Esophagus muscularis mucosa (tissue), 4 donors: Measurements from ENCODE around the gene ANTKMT. TPM values are rescaled to one million over a fixed set of nuclear protein-coding genes. Genes with fewer than 3 reads are reported as not detected.

ENCODE experiments used
- DNase-seq: peaks from one replicate; pipeline ENCODE4 v3.0.0-alpha.2; 2017; ENCODE audit errors: extremely low spot score
- H3K27ac ChIP-seq, 4 donors: fragments of 200-600 bp; sonication (generic); replicated peaks in 1 of 4; 1 replicate in 3 of 4; 2 replicates in 1 of 4; pipeline ENCODE4 v1.5.1; 2016 to 2019; ENCODE audit warnings: mild to moderate bottlenecking in 1 of 4
- H3K27me3 ChIP-seq, 4 donors: fragments of 200-600 bp; sonication (generic); one replicate each; pipeline versions ENCODE4 v1.5.1 to v1.6.0; 2016 to 2019
- H3K36me3 ChIP-seq, 4 donors: fragments of 200-600 bp; sonication (generic); one replicate each; pipeline ENCODE4 v1.5.1; 2016 to 2019
- H3K4me1 ChIP-seq, 4 donors: fragments of 200-600 bp; sonication (generic); one replicate each; pipeline ENCODE4 v1.5.1; 2016 to 2019
- H3K4me3 ChIP-seq, 4 donors: fragments of 200-600 bp; sonication (generic); 1 replicate in 2 of 4; 2 replicates in 2 of 4; pipeline ENCODE4 v1.5.1; 2016 to 2019; ENCODE audit warnings: mild to moderate bottlenecking in 4 of 4, moderate library complexity in 1 of 4
- H3K9me3 ChIP-seq, 4 donors: fragments of 200-600 bp; sonication (generic); 1 replicate in 3 of 4; 2 replicates in 1 of 4; pipeline ENCODE4 v1.5.1; 2016 to 2019
- EP300 ChIP-seq: sonication (generic); formaldehyde crosslinking; IDR thresholded peaks from one replicate; pipeline ENCODE4 v1.6.1; 2017; ENCODE audit warnings: antibody characterized with exemption
- POLR2A ChIP-seq: fragments of 450-650 bp; IDR thresholded peaks from one replicate; pipeline ENCODE4 v1.6.1; 2017; ENCODE audit warnings: antibody characterized with exemption, moderate library complexity, mild to moderate bottlenecking, low read depth
- POLR2AphosphoS5 ChIP-seq, 2 donors: sonication (generic); formaldehyde crosslinking; IDR thresholded peaks; one replicate each; pipeline ENCODE4 v1.6.1; 2017; ENCODE audit warnings: antibody characterized with exemption in 2 of 2
- WGBS: methylation state at CpG from one replicate; pipeline ENCODE4 v1.1.5; 2018; 5-methylcytosine and 5-hydroxymethylcytosine counted together
- intact Hi-C: fragments of 100-400 bp; cut with DNase I; formaldehyde crosslinking; loops from one replicate; pipeline ENCODE4 v1.15.1; 2023
- total RNA-seq, 4 donors: library from RNA; depleted of rRNA; stranded (reverse); fragments of >200 nt; gene quantifications; one replicate each; pipeline versions ENCODE4 v1.1.0 to v1.2.1, GENCODE V29; 2016
- TF ChIP-seq, protein P1 (sequence below), 3 experiments: fragments of 200-600 bp in 2 of 3; fragments of 450-650 bp in 1 of 3; sonication (generic) in 2 of 3; IDR thresholded peaks; one replicate each; pipeline ENCODE4 v1.5.1; 2017 to 2019; ENCODE audit warnings: antibody characterized with exemption in 3 of 3, mild to moderate bottlenecking in 2 of 3, moderate library complexity in 1 of 3

Gene ANTKMT
- total RNA-seq, 4 donors from 2014 or later, result 26.5 to 48.6 (median 40.3) TPM

DNA sequence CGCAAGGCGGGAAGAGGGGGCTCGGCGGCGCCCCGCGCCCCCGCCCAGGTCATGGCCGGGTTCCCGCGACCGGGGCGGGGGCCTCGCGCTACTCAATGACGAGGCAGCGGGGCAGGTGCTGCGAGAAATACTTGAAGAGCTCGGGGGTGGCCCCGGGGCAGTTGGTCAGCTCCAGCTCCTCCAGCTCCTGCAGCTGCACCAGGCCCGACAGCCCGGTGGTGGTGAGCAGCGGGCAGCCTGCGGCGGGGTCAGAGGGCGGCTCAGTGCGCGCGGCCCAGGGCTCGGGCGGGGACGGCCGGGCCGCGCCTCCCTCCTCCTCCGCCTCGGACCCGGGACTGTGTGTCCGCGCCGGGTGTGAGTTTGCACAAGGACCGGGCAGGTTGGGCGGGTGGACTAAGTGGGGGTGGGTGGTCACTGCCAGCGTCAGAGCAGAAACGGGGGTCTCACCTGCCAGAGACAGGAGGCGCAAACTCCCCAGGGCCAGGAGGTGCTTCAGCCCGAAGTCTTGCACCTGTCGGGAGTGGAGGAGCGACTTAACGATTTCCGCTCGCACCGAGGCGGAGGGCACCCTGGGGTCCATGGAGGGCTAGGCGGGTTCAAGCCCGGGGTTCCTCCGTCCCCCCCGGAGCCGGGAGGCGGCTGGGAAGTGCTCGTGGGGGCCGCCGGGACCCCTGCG, 26.6 kb upstream of the ANTKMT start:
- peaks cover 9 to 72% (median 39%) of the 10 kb centered on the region in 4 donors for H3K27me3 ChIP-seq
- H3K9me3 ChIP-seq, result no peaks in the 10 kb centered on the region
- no peaks in the 10 kb centered on the region for H3K36me3 ChIP-seq
- no peak for TF ChIP-seq EP300
- TF ChIP-seq POLR2A, result no peak
- no peak for TF ChIP-seq POLR2AphosphoS5 (IDR thresholded peaks at IDR 0.05)
- TF ChIP-seq, protein P1, sequence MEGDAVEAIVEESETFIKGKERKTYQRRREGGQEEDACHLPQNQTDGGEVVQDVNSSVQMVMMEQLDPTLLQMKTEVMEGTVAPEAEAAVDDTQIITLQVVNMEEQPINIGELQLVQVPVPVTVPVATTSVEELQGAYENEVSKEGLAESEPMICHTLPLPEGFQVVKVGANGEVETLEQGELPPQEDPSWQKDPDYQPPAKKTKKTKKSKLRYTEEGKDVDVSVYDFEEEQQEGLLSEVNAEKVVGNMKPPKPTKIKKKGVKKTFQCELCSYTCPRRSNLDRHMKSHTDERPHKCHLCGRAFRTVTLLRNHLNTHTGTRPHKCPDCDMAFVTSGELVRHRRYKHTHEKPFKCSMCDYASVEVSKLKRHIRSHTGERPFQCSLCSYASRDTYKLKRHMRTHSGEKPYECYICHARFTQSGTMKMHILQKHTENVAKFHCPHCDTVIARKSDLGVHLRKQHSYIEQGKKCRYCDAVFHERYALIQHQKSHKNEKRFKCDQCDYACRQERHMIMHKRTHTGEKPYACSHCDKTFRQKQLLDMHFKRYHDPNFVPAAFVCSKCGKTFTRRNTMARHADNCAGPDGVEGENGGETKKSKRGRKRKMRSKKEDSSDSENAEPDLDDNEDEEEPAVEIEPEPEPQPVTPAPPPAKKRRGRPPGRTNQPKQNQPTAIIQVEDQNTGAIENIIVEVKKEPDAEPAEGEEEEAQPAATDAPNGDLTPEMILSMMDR (IDR thresholded peaks at IDR 0.05), result no peak
- no peak overlapping the region for H3K27ac ChIP-seq
- DNase-seq, result no peak
- H3K4me3 ChIP-seq, result peak overlapping the region in 1 of 4 donors; percentile 45
- intact Hi-C loops, result no loop called here
- WGBS, result 4% methylated on average over 19 of the region's 64 CpGs
- H3K4me1 ChIP-seq, result peaks cover 22 to 46% (median 37%) of the 10 kb centered on the region in 4 donors

DNA sequence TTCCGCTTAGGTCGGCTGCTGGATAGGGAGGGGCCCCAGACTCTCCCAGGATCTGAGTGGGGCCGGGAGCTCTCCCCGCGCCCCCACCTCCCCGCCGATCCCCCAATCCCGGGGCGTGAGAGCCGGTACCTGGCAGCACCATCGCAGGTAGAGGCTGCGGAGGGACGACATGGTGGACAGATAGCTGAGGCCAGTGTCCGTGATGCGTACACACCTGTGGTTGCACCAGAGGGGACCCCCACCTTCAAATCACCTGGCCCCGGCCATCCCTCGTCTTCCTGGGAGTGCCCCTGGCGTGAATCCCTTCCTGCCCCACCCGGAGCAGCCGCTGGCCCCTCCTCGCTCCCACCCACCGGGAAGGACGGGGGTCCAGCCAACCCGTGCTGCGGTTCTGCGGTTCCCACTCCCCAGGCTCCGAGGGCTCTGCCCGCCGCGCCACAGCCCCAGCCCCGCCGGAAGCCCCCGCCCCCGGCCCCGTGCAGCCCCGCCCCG, 26.0 kb upstream of the ANTKMT start:
- H3K4me3 ChIP-seq, result peak overlapping the region in 1 of 4 donors; percentile 45
- peaks cover 17 to 40% (median 31%) of the 10 kb centered on the region in 4 donors for H3K4me1 ChIP-seq
- no peak overlapping the region for H3K27ac ChIP-seq
- H3K9me3 ChIP-seq, result no peaks in the 10 kb centered on the region
- H3K27me3 ChIP-seq, result peaks cover 9 to 78% (median 40%) of the 10 kb centered on the region in 4 donors
- DNase-seq, result no peak
- TF ChIP-seq, protein P1 (IDR thresholded peaks at IDR 0.05), result no peak
- TF ChIP-seq POLR2AphosphoS5 (IDR thresholded peaks at IDR 0.05) (no peak), POLR2A (no peak), EP300 (no peak)
- H3K36me3 ChIP-seq, result no peaks in the 10 kb centered on the region
- intact Hi-C loops, result no loop called here
- 7% methylated on average over 2 of the region's 37 CpGs for WGBS

DNA sequence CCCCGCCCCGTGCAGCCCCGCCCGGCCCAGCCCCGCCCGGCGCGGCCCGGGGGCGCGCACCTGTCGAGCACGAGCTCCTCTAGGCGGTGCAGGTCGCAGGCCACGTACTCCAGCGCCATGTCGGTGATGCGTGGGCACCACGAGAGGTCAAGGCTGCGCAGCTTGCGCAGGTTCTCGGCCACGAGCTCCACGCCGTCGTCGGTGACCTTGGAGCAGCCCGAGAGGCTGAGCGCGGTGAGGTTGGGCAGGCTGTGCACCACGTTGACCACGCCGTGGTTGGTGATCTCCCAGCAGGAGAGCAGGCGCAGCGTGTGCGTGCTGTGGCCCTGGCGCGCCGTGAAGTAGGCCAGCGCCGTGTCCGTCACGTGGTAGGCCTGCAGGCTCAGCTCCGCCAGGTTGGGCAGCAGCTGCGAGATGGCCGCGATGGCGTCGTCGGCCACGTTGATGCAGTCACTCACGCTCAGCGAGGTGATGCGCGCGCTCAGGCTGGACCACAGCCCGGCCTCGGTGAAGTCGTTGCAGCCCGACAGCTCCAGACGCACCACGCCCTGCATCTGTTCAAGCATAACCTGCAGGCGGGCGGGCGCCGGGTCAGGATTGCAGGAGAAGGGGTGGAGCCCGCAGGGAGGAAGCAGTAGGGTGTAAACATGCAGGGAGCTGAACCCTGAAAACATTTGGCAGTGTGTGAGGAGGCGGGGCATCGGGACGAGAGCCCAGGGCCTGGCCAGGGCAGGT, 25.4 kb upstream of the ANTKMT start:
- Histone ChIP-seq H3K9me3 (no peaks in the 10 kb centered on the region), H3K4me3 (peak overlapping the region; percentile 1 to 45 (median 20)), H3K36me3 (no peaks in the 10 kb centered on the region), H3K27ac (no peak overlapping the region), H3K27me3 (peaks cover 9 to 84% (median 45%) of the 10 kb centered on the region in 4 donors), H3K4me1 (peaks cover 17 to 39% (median 31%) of the 10 kb centered on the region in 4 donors)
- no peak for DNase-seq
- 20% methylated on average over 17 of the region's 71 CpGs for WGBS
- intact Hi-C loops, result no loop called here
- TF ChIP-seq POLR2AphosphoS5 (IDR thresholded peaks at IDR 0.05), result no peak
- TF ChIP-seq, protein P1 (IDR thresholded peaks at IDR 0.05), result no peak
- TF ChIP-seq POLR2A, result no peak
- TF ChIP-seq EP300, result no peak

GRCh38 chr16:698911-699671, 21.9 kb upstream of the ANTKMT start:
- DNase-seq, result no peak
- peaks cover 14 to 37% (median 28%) of the 10 kb centered on the region in 4 donors for H3K4me1 ChIP-seq
- no peaks in the 10 kb centered on the region for H3K36me3 ChIP-seq
- H3K27me3 ChIP-seq, result peaks cover 2 to 100% (median 65%) of the 10 kb centered on the region in 4 donors
- H3K4me3 ChIP-seq, result no peak overlapping the region
- TF ChIP-seq POLR2A (no peak), POLR2AphosphoS5 (IDR thresholded peaks at IDR 0.05) (no peak), EP300 (no peak)
- TF ChIP-seq, protein P1 (IDR thresholded peaks at IDR 0.05), result no peak
- 73% methylated on average over 18 of the region's 19 CpGs for WGBS
- intact Hi-C loops, result no loop called here
- H3K9me3 ChIP-seq, result no peaks in the 10 kb centered on the region
- no peak overlapping the region for H3K27ac ChIP-seq
